ENCODE results near the gene PSMB2. TPM values are rescaled to one million over a fixed set of nuclear protein-coding genes. Genes with fewer than 3 reads are reported as not detected.
A peak's percentile ranks its signal among the peaks of the same experiment; 100 is the strongest.

PSMB2 gene
- total and polyA plus RNA-seq, 2 donors from 2014 or later = 44.1 to 78.0 TPM

DNA sequence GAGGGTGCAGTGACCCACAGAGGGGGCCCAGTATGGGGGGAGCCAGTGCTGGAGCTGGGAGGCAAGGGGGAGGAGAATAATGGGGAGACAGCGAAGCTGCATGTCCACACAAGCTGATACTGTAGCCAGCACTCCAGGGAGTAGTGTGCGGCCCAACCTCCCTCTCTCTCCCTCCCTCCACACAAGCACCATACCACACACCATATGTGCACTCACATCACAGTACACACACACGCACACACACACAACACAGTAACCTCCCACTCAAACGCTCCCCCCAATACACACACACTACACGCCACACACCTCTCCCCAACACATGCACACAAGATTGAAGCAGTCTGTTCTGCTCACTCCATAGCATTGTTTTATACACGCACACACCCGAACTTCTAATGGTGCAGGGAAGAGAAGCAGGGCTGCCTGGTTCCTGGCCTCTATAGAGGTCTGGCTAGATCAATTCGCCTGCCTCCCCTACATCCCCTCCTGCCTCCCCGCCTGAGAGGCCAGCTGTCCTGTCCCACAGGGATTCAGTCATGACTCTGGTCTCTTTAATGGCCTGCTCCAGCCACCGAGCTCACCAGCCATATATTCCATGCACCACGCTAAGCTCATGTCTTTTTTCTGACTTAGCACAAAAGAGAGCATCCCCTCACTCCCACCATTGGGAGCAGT lies 79.9 kb downstream of the PSMB2 start:
- TF ChIP-seq, protein P1, sequence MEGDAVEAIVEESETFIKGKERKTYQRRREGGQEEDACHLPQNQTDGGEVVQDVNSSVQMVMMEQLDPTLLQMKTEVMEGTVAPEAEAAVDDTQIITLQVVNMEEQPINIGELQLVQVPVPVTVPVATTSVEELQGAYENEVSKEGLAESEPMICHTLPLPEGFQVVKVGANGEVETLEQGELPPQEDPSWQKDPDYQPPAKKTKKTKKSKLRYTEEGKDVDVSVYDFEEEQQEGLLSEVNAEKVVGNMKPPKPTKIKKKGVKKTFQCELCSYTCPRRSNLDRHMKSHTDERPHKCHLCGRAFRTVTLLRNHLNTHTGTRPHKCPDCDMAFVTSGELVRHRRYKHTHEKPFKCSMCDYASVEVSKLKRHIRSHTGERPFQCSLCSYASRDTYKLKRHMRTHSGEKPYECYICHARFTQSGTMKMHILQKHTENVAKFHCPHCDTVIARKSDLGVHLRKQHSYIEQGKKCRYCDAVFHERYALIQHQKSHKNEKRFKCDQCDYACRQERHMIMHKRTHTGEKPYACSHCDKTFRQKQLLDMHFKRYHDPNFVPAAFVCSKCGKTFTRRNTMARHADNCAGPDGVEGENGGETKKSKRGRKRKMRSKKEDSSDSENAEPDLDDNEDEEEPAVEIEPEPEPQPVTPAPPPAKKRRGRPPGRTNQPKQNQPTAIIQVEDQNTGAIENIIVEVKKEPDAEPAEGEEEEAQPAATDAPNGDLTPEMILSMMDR (IDR thresholded peaks at IDR 0.05; ENCODE audit: borderline replicate concordance, extremely low read depth, insufficient read depth) = no peak
- FAIRE-seq (no peak), DNase-seq (no peak)
- peaks cover 0 to 10% (median 0%) of the 10 kb centered on the region in 3 donors for H3K4me1 ChIP-seq (ENCODE audit: control insufficient read depth in 2 of 3, insufficient read depth in 2 of 3, low read depth in 1 of 3, low read length in 3 of 3)
- intact Hi-C loops (cut with DNase I) = loop anchor here (5.0 kb wide), 1 partner anchor 109 kb away; no protein-coding TSS in a partner anchor
- H3K9me3 ChIP-seq (ENCODE audit: control insufficient read depth in 2 of 3, insufficient read depth in 1 of 3, low read length in 3 of 3) = no peaks in the 10 kb centered on the region
- no peak overlapping the region for H3K27ac ChIP-seq (ENCODE audit: low read depth in 2 of 2, low read length in 2 of 2)
- H3K9ac ChIP-seq (ENCODE audit: low read length in 3 of 3) = no peak overlapping the region
- H3K27me3 ChIP-seq (ENCODE audit: control insufficient read depth, insufficient read depth, low read length) = no peaks in the 10 kb centered on the region
- peaks cover 0 to 9% (median 0%) of the 10 kb centered on the region in 3 donors for H3K36me3 ChIP-seq (ENCODE audit: control insufficient read depth in 2 of 3, insufficient read depth in 3 of 3, low read length in 3 of 3)
- H3K4me3 ChIP-seq (ENCODE audit: low read length in 3 of 3) = no peak overlapping the region

DNA sequence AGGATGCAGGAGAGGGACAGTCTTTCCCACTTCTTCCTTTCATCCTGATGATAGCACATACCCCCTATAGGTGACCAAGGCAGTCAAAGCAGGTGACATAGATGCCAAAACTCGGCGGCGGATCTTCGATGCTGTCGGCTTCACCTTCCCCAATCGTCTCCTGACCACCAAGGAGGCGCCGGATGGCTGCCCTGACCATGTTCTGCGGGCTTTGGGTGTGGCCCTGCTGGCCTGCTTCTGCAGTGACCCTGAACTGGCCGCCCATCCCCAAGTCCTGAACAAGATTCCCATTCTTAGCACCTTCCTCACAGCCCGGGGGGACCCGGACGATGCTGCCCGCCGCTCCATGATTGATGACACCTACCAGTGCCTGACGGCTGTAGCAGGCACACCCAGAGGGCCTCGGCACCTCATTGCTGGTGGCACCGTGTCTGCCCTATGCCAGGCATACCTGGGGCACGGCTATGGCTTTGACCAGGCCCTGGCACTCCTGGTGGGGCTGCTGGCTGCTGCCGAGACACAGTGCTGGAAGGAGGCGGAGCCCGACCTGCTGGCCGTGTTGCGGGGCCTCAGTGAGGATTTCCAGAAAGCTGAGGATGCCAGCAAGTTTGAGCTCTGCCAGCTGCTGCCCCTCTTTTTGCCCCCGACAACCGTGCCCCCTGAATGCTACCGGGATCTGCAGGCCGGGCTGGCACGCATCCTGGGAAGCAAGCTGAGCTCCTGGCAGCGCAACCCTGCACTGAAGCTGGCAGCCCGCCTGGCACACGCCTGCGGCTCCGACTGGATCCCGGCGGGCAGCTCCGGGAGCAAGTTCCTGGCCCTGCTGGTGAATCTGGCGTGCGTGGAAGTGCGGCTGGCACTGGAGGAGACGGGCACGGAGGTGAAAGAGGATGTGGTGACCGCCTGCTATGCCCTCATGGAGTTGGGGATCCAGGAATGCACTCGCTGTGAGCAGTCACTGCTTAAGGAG lies 80.8 kb downstream of the PSMB2 start:
- H3K4me3 ChIP-seq (ENCODE audit: low read length in 3 of 3) = no peak overlapping the region
- H3K4me1 ChIP-seq (ENCODE audit: control insufficient read depth in 2 of 3, insufficient read depth in 2 of 3, low read depth in 1 of 3, low read length in 3 of 3) = peaks cover 0 to 16% (median 5%) of the 10 kb centered on the region in 3 donors
- H3K9me3 ChIP-seq (ENCODE audit: control insufficient read depth in 2 of 3, insufficient read depth in 1 of 3, low read length in 3 of 3) = no peaks in the 10 kb centered on the region
- H3K9ac ChIP-seq (ENCODE audit: low read length in 3 of 3) = no peak overlapping the region
- TF ChIP-seq, protein P1 (IDR thresholded peaks at IDR 0.05; ENCODE audit: borderline replicate concordance, extremely low read depth, insufficient read depth) = no peak
- DNase-seq (peak in 1 of 5 donors; percentile 80), FAIRE-seq (no peak)
- intact Hi-C loops (cut with DNase I) = loop anchor here (5.0 kb wide), 1 partner anchor 108 kb away; no protein-coding TSS in a partner anchor
- H3K36me3 ChIP-seq (ENCODE audit: control insufficient read depth in 2 of 3, insufficient read depth in 3 of 3, low read length in 3 of 3) = peaks cover 0 to 9% (median 0%) of the 10 kb centered on the region in 3 donors
- H3K27me3 ChIP-seq (ENCODE audit: control insufficient read depth, insufficient read depth, low read length) = no peaks in the 10 kb centered on the region
- H3K27ac ChIP-seq (ENCODE audit: low read depth in 2 of 2, low read length in 2 of 2) = no peak overlapping the region

DNA sequence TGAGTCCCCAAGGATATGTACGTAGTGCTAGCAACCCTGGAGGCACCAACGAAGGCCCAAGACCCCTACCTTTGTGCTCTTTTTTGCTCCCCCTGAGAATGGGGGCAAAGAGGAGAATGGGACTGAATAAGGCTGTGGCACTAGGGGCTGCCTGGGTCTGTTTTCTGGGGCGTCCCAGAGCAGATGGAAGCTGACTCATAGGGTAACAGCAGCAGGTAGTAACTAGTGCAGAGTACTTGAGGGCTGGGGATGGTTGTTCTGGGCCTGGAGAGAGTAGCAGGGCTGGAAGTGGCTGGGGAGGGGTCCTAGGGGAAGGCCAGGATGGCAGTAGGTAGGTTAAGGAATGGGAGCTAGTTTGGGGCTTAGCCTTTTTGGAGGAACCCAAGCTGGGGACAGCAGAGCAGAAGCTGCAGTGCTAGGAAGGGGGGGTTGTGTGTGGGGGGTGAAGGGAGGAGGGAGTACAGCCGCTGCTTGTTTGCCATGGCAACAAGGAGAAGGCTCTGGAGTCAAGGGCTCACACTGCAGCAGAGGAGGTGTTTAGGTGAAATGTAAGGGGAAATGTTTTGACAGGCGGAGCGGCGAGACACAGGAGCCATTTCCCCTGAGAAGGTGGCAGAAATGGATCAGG lies 81.9 kb downstream of the PSMB2 start:
- Histone ChIP-seq H3K9ac (ENCODE audit: low read length in 3 of 3) (no peak overlapping the region), H3K4me3 (ENCODE audit: low read length in 3 of 3) (no peak overlapping the region), H3K27ac (ENCODE audit: low read depth in 2 of 2, low read length in 2 of 2) (no peak overlapping the region), H3K27me3 (ENCODE audit: control insufficient read depth, insufficient read depth, low read length) (no peaks in the 10 kb centered on the region), H3K9me3 (ENCODE audit: control insufficient read depth in 2 of 3, insufficient read depth in 1 of 3, low read length in 3 of 3) (no peaks in the 10 kb centered on the region), H3K4me1 (ENCODE audit: control insufficient read depth in 2 of 3, insufficient read depth in 2 of 3, low read depth in 1 of 3, low read length in 3 of 3) (peaks cover 0 to 18% (median 15%) of the 10 kb centered on the region in 3 donors), H3K36me3 (ENCODE audit: control insufficient read depth in 2 of 3, insufficient read depth in 3 of 3, low read length in 3 of 3) (peaks cover 0 to 9% (median 0%) of the 10 kb centered on the region in 3 donors)
- TF ChIP-seq, protein P1 (IDR thresholded peaks at IDR 0.05; ENCODE audit: borderline replicate concordance, extremely low read depth, insufficient read depth) = no peak
- DNase-seq = peak in 1 of 5 donors; percentile 32
- no peak for FAIRE-seq
- intact Hi-C loops (cut with DNase I) = no loop called here
